ENCODE measurements around the gene CORO1C.

CORO1C gene

GRCh38 chr12:108724890-108725151 is 6.5 kb downstream of the CORO1C start:
- Histone ChIP-seq H3K4me1 (ENCODE audit: insufficient read depth, low read length) (peaks cover 54% of the 10 kb centered on the region), H3K9me3 (ENCODE audit: control insufficient read depth, insufficient read depth, low read length) (no peaks in the 10 kb centered on the region), H3K9ac (ENCODE audit: low read depth, low read length) (no peak overlapping the region), H3K36me3 (ENCODE audit: insufficient read depth, low read length) (no peaks in the 10 kb centered on the region)

- Histone ChIP-seq H3K4me1 (ENCODE audit: insufficient read depth, low read length) (peaks cover 48% of the 10 kb centered on the region), H3K9me3 (ENCODE audit: control insufficient read depth, insufficient read depth, low read length) (no peaks in the 10 kb centered on the region), H3K9ac (ENCODE audit: low read depth, low read length) (no peak overlapping the region), H3K36me3 (ENCODE audit: insufficient read depth, low read length) (no peaks in the 10 kb centered on the region)
Measured at GRCh38 chr12:108724054-108724889, 7.0 kb downstream of the CORO1C start.

- H3K9me3 ChIP-seq (ENCODE audit: control insufficient read depth, insufficient read depth, low read length) = no peaks in the 10 kb centered on the region
- no peaks in the 10 kb centered on the region for H3K36me3 ChIP-seq (ENCODE audit: insufficient read depth, low read length)
- H3K9ac ChIP-seq (ENCODE audit: low read depth, low read length) = no peak overlapping the region
- peaks cover 46% of the 10 kb centered on the region for H3K4me1 ChIP-seq (ENCODE audit: insufficient read depth, low read length)
Measured at GRCh38 chr12:108722992-108723766, 8.1 kb downstream of the CORO1C start.

- no peaks in the 10 kb centered on the region for H3K36me3 ChIP-seq (ENCODE audit: insufficient read depth, low read length)
- no peak overlapping the region; the same call in 1 of the 2 replicates for H3K9ac ChIP-seq (ENCODE audit: low read depth, low read length)
- H3K9me3 ChIP-seq (ENCODE audit: control insufficient read depth, insufficient read depth, low read length) = no peaks in the 10 kb centered on the region
- peaks cover 46% of the 10 kb centered on the region for H3K4me1 ChIP-seq (ENCODE audit: insufficient read depth, low read length)
Measured at GRCh38 chr12:108722463-108722862, 8.9 kb downstream of the CORO1C start.

GRCh38 chr12:108721824-108722223 is 9.5 kb downstream of the CORO1C start:
- Histone ChIP-seq H3K36me3 (ENCODE audit: insufficient read depth, low read length) (no peaks in the 10 kb centered on the region), H3K9ac (ENCODE audit: low read depth, low read length) (no peak overlapping the region), H3K9me3 (ENCODE audit: control insufficient read depth, insufficient read depth, low read length) (no peaks in the 10 kb centered on the region), H3K4me1 (ENCODE audit: insufficient read depth, low read length) (peaks cover 46% of the 10 kb centered on the region)

GRCh38 chr12:108720757-108721514 is 10.4 kb downstream of the CORO1C start:
- Histone ChIP-seq H3K9me3 (ENCODE audit: control insufficient read depth, insufficient read depth, low read length) (no peaks in the 10 kb centered on the region), H3K9ac (ENCODE audit: low read depth, low read length) (no peak overlapping the region), H3K36me3 (ENCODE audit: insufficient read depth, low read length) (no peaks in the 10 kb centered on the region), H3K4me1 (ENCODE audit: insufficient read depth, low read length) (peaks cover 46% of the 10 kb centered on the region)

- H3K9me3 ChIP-seq (ENCODE audit: control insufficient read depth, insufficient read depth, low read length) = no peaks in the 10 kb centered on the region
- H3K36me3 ChIP-seq (ENCODE audit: insufficient read depth, low read length) = peaks cover 2% of the 10 kb centered on the region; the same call in 1 of the 2 replicates
- H3K9ac ChIP-seq (ENCODE audit: low read depth, low read length) = no peak overlapping the region
- H3K4me1 ChIP-seq (ENCODE audit: insufficient read depth, low read length) = peaks cover 33% of the 10 kb centered on the region
Measured at GRCh38 chr12:108717243-108717642, 14.1 kb downstream of the CORO1C start.

GRCh38 chr12:108714866-108715265 is 16.5 kb downstream of the CORO1C start:
- peaks cover 25% of the 10 kb centered on the region for H3K4me1 ChIP-seq (ENCODE audit: insufficient read depth, low read length)

GRCh38 chr12:108713471-108713870 is 17.8 kb downstream of the CORO1C start:
- peaks cover 25% of the 10 kb centered on the region for H3K4me1 ChIP-seq (ENCODE audit: insufficient read depth, low read length)
- H3K36me3 ChIP-seq (ENCODE audit: insufficient read depth, low read length) = peaks cover 2% of the 10 kb centered on the region; the same call in 1 of the 2 replicates
- H3K9ac ChIP-seq (ENCODE audit: low read depth, low read length) = no peak overlapping the region
- no peaks in the 10 kb centered on the region for H3K9me3 ChIP-seq (ENCODE audit: control insufficient read depth, insufficient read depth, low read length)

More at GRCh38 chr12:108714866-108715265, 16.5 kb downstream of the CORO1C start:
- Histone ChIP-seq H3K9me3 (ENCODE audit: control insufficient read depth, insufficient read depth, low read length) (no peaks in the 10 kb centered on the region), H3K36me3 (ENCODE audit: insufficient read depth, low read length) (peaks cover 2% of the 10 kb centered on the region; the same call in 1 of the 2 replicates), H3K9ac (ENCODE audit: low read depth, low read length) (no peak overlapping the region)

- peaks cover 2% of the 10 kb centered on the region; the same call in 1 of the 2 replicates for H3K36me3 ChIP-seq (ENCODE audit: insufficient read depth, low read length)
- H3K4me1 ChIP-seq (ENCODE audit: insufficient read depth, low read length) = peaks cover 25% of the 10 kb centered on the region
- H3K9ac ChIP-seq (ENCODE audit: low read depth, low read length) = no peak overlapping the region
- no peaks in the 10 kb centered on the region for H3K9me3 ChIP-seq (ENCODE audit: control insufficient read depth, insufficient read depth, low read length)
Measured at GRCh38 chr12:108712925-108713203, 18.5 kb downstream of the CORO1C start.

- Histone ChIP-seq H3K4me1 (ENCODE audit: insufficient read depth, low read length) (peaks cover 25% of the 10 kb centered on the region), H3K9ac (ENCODE audit: low read depth, low read length) (no peak overlapping the region), H3K36me3 (ENCODE audit: insufficient read depth, low read length) (peaks cover 2% of the 10 kb centered on the region; the same call in 1 of the 2 replicates), H3K9me3 (ENCODE audit: control insufficient read depth, insufficient read depth, low read length) (no peaks in the 10 kb centered on the region)
Measured at GRCh38 chr12:108712165-108712924, 19.0 kb downstream of the CORO1C start.

- peaks cover 25% of the 10 kb centered on the region for H3K4me1 ChIP-seq (ENCODE audit: insufficient read depth, low read length)
- H3K36me3 ChIP-seq (ENCODE audit: insufficient read depth, low read length) = peaks cover 2% of the 10 kb centered on the region; the same call in 1 of the 2 replicates
- no peaks in the 10 kb centered on the region for H3K9me3 ChIP-seq (ENCODE audit: control insufficient read depth, insufficient read depth, low read length)
- no peak overlapping the region for H3K9ac ChIP-seq (ENCODE audit: low read depth, low read length)
Measured at GRCh38 chr12:108711489-108712164, 19.7 kb downstream of the CORO1C start.

- no peaks in the 10 kb centered on the region for H3K36me3 ChIP-seq (ENCODE audit: insufficient read depth, low read length)
- no peaks in the 10 kb centered on the region for H3K9me3 ChIP-seq (ENCODE audit: control insufficient read depth, insufficient read depth, low read length)
- H3K4me1 ChIP-seq (ENCODE audit: insufficient read depth, low read length) = peaks cover 18% of the 10 kb centered on the region
- H3K9ac ChIP-seq (ENCODE audit: low read depth, low read length) = no peak overlapping the region
Measured at GRCh38 chr12:108709697-108710096, 21.6 kb downstream of the CORO1C start.

All from ES-I3 (cell line).